Stimulated activated naive CD4-positive, alpha-beta T cell (primary cell): ENCODE data around the gene MVB12B.

Experiments used
- DNase-seq, 6 experiments: peaks; one replicate each; lab custom pipeline; 2025; lab: John Stamatoyannopoulos, UW

MVB12B gene

DNA sequence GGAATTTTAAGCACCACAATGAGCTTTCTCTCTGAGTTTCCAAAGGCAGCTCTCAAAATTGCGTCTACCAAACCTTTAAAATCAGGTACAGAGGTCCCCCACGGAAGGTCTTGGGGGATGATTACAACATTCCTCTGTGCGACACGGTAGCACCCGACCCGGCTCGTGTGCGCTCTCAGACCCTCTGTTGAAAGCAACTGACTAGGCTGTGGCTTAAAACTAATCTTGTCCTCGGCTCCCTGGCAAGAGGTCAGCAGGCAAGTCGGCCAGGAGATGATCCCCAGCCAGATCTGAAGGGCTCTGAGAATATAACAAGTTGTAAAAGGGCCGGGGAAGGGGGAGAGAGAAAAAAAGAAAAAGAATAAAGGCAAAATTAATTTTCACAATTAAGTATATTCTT is 194.5 kb downstream of the MVB12B start:
- no peak for DNase-seq

DNA sequence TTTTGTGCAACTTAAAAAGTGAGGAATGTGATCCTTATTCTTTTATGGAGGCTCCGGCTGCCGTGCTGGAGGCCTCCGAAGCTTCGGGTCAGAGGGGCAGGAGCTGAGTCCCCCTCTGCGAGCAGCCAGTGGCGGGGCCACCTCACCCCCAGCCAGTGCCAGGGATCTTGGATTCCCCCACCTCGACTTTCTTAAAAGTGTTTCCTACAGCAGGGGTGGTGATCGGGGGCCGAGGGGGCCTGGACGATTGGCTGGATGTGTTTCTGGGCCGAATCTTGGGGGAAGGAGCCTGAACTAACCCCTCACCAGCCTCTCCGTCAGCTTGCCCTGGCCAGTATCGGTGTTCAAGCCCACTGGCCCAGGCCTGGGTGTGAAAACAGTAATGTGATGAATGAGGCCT is 194.9 kb downstream of the MVB12B start:
- DNase-seq = no peak

DNA sequence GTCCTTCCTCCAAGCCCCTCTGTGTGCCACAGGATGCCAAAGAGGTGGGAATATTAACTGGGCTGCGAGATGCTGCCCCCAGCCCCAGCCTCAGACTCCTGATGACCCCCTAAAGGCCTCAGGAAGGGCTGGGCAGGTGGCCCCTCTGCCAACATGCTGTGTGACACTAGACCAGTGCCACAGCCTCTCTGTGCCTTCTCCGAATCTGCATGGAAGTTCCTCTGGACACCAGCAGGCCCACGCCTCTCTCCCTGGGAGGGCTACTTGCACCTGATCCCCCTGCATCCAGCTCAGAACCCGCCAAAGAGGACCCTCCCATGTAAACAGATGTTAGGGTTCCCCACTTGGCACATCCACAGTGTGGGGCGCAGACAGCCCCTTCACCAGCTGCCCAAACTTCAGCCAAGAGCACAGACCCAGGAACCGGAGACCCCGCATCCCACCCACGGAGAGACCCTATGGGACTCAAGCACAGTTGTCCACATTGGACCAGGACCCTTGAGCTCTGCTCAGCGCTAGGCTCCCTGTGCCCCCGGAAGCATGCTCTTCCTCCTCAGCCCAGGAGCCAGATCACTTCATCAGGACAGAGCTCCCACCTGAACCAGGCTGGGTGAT is 195.5 kb downstream of the MVB12B start:
- no peak for DNase-seq

DNA sequence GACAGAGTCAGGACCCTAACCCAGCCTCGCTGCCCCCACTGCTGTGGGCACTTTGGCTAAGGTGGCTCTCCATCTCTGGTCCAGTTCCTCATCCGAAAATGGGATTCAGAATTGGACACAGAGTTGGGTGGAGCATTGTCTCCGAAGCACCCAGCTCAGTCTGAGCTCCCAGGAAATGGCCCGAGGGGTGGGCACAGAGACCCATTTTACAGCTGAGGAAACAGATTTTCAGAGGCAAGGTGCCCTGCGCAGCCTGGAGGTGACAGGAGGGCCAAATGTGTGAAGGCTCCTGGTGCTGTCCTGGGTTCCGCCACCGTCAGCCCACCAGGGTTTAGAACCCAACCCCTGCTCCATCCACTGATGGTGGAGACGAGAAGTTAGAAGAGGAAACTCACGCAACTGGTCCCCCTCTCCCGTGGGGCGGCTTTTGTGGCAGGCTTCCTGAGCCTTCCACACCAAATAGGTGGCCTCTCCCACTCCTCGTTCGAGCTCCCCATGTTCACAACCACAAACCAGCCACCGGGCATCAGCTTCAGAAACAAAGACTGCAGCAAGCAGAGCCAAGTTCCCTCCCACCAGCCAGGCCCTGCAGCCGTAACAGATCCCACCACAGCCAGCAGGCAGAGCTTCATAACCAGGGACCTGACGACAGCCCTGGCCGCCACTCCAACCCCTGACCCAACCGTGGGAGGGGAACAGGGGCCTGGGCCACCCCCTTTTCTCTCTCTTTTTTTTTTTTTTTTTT is 196.2 kb downstream of the MVB12B start:
- no peak for DNase-seq

DNA sequence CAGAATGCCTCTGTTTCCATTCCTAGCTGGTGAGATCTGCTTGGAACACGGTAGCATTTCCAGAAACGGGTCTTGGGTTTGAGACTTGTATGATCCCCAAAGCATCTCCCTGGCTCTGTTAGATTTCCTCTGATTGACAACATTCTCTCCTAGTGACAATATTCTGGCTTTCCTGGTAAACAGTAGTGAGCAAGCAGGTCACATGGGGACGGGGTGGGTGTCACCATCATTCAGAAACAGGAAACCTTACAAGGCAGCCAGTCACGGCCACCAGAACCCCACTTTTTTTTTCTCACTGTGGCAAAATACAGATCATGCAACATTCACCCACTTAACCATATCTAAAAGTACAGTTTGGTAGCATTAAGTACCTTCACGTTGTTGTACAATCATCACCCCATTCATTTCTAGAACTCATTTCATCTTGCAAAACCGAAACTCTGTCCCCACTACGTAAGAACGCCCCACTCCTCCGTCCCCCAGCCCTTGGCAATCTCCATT is 197.0 kb downstream of the MVB12B start:
- DNase-seq = no peak

DNA sequence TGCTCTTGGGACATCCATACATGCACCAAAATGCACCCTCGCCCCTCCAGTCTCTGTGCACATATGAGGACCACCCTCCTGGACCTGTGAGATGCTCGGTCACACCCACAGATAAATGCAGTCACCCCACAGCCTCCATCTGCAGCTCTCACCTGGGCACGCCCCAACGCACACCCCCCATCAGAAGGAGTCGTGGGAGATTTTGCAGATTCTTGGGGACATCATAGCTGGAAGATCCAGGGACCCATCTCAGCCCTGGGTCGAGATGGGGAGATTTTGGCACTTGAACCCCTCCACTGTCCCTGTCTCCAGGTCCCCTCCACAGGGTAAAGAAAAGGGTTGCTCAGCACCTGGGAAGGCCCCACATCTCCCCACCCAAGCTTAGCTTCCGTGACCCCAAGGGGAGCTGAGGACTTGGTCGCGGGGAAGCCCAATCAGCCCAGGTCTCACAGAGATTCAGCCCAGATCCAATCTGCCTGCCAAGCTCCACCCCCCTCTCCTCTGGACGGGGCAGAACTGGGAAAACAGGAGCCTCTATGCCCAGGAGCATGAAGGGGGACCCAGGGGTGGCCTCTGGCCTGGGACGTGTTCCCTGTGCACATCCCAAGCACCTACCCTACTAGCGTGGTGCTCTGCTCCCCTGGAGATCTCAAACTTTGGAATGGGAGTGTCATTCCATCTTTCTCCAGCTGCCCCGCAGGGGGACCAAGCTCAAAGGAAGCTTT is 197.9 kb downstream of the MVB12B start:
- no peak for DNase-seq

DNA sequence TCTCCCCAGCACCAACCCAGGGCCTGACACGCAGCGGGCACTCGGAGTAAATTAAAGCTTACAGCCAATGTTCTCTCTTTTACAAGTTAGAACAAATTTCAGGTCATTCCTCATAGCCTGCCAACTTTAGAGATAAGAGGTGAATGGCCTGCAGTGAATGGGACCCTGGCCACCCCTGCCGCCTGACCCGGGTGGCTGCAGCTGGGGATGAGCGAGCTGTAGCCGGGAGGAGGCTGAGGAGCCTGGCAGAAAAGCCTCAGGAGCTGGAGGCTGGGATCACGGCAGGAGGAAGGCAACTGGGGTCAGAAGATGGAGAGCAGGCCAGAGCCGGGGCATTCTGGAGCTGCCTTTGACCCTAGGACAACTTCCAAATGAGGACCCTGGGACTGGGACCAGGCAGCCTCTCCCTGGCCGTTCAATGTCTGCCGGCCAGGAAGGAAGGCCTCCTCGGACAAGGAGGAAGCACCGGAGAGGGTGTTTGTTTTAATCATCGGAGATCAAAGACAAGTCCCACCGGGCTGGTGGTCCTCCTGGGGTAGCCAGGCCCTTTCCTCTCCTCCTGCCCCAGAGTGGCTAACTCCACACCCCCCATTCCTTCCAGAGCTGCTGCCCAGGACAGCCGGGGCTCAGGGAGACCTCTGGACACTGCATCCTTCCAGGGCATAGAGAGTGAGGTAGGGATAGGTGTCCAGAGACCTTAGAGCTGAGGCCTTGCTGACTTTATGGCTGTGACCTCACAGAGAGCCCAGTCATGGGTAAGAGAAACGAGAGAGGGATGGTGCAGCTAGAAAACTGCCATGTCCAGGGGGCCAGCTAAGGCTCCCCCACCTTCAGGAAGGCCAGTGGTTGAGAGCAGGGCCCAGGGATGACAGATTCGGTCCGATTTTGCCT is 199.8 kb downstream of the MVB12B start:
- DNase-seq = no peak

DNA sequence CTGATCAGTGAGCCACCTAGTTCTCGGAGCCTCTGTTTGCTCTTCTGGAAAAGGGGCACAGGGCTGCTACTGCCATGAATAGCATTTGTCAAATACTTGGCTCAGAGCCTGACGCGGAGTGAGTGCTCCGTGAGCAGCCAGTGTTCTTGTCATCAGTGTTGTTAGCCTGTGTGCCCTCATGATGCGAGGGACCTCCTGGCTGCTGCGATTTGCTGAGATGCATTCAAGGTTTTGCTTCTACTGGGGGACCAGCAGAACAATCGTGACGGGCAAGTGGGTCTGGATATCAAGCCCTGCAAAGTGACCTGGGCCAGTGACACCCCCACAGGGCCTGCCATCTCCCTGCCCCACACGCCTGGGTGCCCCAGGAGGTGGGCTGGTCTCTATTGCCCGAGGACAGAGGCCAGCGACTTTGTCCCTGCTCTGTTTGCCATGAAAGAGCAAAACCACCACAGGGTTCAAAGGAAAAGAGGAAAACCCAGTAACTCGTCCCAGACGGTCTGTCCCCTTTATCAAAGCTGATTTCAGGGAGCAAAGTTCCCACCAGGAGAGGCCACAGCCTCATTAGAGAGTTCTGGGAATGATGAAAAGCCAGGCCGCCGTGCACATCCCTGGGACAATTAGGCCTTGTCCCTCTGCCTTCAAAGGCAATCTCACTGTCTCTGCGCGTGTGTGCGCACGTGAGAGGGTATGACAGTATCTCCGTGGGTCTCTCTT is 200.6 kb downstream of the MVB12B start:
- DNase-seq = no peak

DNA sequence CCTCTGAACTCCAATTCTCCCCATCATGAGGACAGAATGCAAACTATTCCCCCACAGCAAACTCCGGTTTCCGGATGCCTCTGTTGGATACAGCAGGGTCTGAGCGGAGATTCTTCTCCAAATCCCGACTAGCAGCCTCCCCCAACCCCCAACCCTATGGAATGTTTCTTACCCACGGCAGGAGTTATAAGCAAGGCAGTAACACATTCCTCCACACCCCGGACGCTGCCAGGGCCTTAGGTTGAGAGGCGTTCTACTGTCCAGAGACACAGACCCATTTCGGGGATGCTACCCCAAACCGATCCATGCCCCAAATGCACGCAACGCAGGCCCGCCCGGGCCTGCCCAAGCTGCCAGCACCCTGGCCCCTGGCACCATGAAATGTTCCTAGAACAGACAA is 201.5 kb downstream of the MVB12B start:
- DNase-seq = no peak

DNA sequence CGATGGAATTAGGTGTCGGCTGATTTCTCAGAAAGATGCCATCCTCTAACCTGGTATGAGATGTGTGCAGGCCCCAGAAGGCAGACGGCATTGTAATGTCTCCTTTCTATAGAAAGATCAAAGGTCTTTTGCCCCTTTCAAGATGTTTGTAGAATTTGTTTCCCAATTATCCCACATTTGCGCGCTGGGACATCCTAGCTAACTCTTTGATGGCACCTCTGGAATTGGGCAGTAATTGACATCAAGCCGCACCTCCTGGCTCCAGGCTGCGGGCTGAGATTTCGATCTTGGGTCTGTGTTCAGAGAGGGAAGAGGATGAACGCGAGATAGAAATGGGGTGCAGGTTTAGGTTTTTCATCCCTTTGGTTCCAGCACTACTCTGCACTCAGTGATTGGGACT is 202.3 kb downstream of the MVB12B start:
- no peak for DNase-seq

DNA sequence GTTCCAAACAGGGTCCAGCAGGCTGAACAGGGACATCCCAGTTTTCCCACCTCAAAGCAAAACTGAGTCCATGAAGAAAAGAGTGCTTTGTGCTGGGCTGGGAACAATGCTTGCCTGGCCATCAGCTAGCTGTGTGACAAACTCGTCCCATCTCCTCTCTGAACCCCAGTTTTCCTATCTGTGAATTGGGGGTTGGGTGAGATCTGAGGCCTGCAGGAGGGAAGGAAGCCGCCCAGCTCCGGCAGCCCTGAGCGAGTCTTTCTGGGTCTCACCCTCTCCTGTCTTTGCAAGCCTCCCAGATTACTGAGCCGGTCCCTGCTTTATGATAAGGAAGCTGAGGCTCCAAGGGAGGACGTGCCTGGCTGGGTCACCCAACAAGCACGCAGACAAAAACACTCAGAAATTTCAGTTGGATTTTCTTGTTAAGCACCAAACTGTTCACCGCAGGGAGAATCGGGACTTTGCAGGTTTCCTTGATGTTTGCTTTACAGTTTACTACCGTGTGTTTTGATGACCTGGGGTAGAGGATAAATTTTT is 204.5 kb downstream of the MVB12B start:
- no peak for DNase-seq

DNA sequence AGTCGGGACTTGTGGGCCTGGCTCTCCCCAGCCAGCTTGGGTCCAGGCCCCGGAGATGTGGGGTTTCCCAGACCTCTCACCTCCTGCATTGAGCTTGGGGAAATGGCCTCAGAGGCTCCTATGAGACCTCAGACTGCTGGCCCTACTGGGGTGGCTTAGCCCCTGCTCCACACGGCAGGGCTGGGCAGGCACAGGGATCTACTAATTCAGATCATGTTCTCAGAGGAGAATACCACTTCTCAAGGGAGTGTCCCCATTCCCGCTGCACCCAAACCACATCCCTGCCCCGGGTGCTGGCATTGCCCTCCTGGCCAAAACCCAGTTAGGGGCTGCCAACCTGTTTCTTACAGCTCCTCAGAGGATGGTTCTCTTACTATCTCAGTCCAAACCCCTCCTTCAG is 205.0 kb downstream of the MVB12B start:
- DNase-seq = no peak

DNA sequence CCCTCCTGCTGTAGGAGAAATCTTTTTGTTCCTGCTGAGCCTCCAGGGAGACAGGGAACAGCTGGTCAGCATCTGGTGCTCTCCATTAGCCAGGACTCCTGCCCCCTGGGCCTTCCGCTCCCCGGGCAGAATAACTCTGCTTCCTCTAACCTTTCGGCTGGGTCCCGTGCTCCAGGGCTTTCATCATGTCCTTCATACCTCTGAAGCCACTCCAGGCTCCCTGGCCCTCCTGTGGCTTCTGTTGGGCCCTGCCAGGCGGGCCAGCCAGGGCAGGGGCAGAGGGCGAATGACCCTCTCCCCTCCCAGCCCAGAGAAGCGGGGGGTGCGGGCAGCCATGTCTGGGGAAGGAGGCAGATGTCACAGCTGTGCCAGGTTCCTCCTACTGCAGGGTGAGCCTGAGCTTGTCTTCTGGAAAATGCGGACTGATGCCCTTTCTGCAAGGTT is 205.4 kb downstream of the MVB12B start:
- no peak for DNase-seq

DNA sequence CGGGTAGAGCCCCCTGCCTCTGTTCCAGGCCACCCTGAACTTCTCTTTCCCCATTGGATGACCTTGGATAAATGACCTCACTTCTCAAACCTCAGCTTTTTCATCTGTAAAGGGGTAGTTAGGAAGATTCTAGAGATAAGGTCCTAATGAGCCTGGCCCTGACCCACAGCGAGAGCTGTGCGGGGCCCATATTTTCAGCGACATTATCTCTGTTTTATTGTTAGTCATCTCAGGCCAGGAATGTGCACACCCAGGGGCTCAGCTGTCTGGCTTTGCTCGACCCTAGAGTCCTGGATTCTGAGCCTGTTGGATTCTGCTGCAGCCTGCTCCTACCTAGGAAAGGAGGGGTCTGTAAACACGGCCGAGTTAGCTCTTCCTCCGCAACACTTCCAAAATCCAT is 205.9 kb downstream of the MVB12B start:
- no peak for DNase-seq

DNA sequence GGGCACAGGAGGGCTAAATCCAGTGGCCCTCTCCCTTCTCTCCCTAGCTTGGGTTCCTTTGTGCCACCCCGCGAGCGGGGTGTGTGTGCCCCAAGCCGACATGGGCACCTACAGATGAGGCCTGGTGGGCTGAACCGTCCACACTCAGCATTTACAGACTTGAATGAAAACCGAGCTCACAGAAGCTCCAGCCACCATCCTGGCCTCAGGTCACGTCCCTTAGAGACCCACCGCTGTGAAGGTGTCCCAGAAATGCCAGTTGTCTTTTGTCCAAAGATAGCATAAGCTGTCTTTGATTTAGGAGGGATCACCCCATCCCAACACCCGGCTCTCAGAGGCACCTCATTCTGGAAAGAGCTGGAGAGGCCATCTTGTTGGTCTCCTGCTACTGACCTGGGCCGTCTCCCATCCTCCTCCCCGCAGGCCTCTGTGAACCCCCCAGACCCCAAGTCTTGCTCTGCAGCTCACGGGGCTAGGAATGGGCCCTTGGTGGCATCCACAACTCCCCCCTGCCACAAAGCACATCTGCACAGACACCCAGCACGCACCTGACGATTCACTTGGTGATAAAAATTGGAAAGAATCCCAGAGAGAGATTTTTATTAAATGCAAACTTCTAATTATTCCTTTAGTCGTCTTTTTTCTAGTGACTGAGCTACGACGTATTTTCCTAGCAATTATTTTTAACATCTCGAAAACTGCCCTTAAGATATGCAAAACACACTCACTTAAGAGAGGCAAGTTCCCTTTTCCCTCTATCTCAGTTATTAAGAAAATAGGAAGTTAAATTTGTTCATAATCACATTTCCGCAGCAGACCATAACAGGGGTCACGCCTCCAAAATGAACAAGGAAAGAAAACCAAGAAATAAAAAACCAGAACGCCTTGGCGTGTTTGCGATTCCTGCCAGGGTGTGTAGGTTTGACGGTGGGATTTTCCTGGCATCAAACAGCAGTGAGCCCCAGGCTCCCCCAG is 206.6 kb downstream of the MVB12B start:
- DNase-seq = no peak

DNA sequence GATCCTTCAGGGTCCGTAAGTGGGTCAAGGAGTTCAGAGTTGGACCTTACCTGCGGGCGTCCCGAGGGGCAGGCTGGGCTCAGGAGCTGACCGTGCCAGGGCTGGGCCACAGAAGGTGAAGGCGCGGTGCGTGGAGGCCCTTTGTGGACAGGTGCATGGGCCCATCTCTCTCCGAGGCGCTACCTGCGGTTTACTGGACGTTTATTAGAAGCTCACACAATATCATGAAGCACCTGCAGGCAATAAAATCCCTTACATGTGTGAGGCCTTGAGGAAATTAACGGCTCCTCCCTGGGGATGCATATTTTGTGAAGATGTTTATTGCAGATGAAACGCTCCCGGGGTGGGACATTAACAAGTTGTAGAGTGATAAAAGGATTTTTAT is 207.3 kb downstream of the MVB12B start:
- no peak for DNase-seq

DNA sequence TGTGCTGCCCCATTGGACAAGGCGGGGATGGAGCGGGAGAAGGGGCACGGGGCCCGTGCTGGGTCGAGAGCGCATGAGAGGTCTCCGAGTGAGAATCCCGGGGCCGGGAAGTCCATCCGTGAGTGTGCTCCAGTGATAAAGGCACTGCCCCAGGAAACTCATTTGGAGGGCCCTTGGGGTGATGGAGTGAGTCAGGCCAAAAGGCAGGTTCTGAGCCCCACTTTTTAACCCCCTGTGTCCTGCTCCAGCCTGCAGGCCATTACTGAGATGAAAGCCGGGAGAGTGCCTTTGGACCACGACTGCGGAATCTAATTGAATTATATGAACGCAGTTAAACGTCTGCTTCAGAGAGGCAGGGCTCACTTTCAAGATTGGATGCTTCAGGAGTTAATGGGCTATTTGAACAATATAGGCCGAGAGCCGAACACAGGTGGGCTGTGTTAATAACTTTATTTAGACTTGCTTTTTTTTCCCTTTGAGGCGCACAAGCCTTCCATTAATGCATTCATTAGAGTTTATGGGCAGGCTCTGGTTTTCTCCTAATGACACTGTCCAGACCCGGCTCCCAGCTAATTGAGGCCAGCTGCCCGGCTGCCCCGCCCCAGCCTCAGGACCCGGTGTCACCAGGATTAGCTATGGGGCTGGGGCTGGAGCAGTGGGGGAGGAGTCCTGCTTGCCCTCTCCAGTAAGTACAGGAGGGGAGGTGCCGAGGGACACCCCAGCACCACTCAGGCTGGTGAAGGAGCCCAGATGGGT is 208.0 kb downstream of the MVB12B start:
- no peak for DNase-seq

DNA sequence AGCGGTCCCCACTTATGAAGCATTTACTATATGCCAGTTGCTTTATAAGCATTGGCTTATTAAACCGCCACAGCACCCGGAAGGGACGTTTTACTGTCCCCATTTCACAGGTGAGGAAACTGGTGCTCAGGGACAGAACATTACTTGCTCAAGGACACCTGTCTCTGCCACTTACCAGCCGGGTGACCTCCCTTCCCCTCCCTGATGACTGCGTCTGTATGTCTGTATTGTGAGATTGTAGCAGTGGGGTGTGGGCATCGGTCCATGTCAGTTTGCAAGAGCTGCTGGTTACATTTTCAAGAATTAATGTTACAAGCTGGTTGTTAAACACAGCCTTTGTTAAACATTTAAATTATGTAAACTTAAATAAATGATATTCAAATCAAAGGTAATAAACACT is 209.5 kb downstream of the MVB12B start:
- no peak for DNase-seq

DNA sequence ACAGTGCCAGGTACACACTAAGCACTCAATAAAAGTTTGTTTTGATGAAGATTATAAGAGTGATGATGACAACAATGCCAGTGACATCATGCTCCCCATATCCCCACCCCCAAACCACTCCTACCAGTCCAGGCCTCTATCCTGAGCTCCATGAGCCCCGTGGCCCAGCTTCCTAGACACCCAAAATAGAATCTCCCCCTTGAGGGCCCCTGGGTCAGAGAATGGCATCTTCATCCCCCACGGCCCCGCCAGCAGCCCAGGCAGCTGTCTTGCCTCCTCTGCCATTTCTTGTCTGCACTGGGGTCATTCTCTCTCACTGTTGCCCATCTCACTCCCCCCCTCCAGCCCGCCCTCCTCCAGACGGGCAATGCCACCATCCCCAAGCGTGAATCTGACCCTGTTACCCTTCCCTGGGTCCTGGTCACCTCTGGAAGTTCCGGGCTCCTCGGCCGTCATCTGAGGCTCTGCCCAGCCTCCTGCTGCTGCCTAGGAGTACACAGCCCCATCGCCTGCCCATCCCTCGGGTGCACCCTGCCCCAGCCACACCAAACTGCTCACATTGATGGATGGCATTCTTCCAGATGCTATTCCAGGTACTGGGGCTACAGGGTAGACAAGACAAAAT is 210.3 kb downstream of the MVB12B start:
- DNase-seq = no peak
